Measurements from ENCODE around the gene SMARCAL1. TPM values are rescaled to one million over a fixed set of nuclear protein-coding genes. Genes with fewer than 3 reads are reported as not detected.
A peak's percentile ranks its signal among the peaks of the same experiment; 100 is the strongest.

The SMARCAL1 gene
- total and polyA plus RNA-seq, 2 experiments from 2014 or later, result 10.3 to 17.2 TPM

DNA sequence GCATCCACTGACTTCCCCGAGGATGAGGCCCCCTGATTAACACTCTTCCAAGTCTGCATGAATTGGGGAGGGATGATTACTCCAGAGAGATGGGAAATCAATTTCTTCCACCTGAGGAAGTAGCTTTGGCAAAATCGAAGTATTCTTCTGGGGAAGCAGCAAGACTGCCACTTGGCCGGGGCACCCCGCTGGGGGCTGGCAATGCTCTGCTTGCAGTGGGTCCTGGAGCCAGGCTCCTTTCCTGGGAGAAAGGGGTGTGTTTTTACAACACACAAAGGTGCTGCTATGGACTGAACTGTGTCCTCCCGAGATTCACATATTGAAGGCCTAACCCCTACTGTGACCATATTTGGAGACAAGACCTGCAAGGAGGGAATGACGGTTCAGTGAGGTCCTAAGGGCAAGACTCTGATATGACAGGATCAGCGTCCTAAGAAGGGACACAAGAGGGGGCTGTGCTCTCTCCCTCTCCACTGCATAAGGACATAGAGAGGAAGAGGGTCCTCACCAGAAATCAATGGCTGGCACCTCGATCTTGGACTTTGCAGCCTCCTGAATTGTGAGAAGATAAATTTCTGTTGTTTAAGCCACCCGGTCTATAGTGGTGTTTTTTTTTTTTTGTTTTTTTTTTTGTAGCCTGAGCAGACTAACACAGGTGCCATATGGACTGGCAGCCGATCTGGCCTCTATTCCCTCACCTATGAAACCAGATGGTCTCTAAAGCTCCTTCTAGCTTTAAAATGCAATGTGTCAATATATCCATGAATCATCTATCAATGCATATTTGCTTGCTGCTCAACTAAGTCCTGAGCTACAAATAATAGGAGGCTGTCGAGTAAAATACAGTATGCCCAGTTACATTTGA is 3.6 kb upstream of the SMARCAL1 start:
- peaks cover 12% of the 10 kb centered on the region for H3K27me3 Mint-ChIP-seq (ENCODE audit: insufficient read depth, low read depth, poor library complexity)
- ATAC-seq, result peak; percentile 8; the same call in 2 of the 3 replicates

More for the DNA sequence above, 3.6 kb upstream of the SMARCAL1 start:
- Mint-ChIP-seq H3K27ac (0 out of 2 replicates have a peak overlapping the region, but pooled peaks have one; percentile 4), H3K4me3 (no peak overlapping the region), H3K4me1 (peaks cover 33% of the 10 kb centered on the region), H3K9me3 (no peaks in the 10 kb centered on the region), H3K36me3 (ENCODE audit: low read depth) (no peaks in the 10 kb centered on the region)
- H3K79me2 ChIP-seq (replicated peaks; ENCODE audit: insufficient read depth), result no peaks in the 10 kb centered on the region
- peaks cover 26% of the 10 kb centered on the region for H3K4me1 ChIP-seq (ENCODE audit: insufficient read depth)
- DNase-seq (ENCODE audit: low spot score), result peak; percentile 56
- H3K36me3 ChIP-seq (ENCODE audit: insufficient read depth), result no peaks in the 10 kb centered on the region
- H3K27ac ChIP-seq (ENCODE audit: low read depth), result 0 out of 2 replicates have a peak overlapping the region, but pooled peaks have one; percentile 10
- H2AFZ ChIP-seq, result peak overlapping the region; percentile 91
- H3K4me2 ChIP-seq, result no peak overlapping the region
- H3K27me3 ChIP-seq (ENCODE audit: insufficient read depth), result no peaks in the 10 kb centered on the region; the same call in 1 of the 2 replicates
- TF ChIP-seq CTCF (conservative IDR thresholded peaks at IDR 0.05; ENCODE audit: low read depth in 2 of 2) (peak; percentile 37 to 68), ZNF114 (CRISPR knock-in tag; IDR thresholded peaks at IDR 0.05) (no peak)
- TF ChIP-seq, protein P1, sequence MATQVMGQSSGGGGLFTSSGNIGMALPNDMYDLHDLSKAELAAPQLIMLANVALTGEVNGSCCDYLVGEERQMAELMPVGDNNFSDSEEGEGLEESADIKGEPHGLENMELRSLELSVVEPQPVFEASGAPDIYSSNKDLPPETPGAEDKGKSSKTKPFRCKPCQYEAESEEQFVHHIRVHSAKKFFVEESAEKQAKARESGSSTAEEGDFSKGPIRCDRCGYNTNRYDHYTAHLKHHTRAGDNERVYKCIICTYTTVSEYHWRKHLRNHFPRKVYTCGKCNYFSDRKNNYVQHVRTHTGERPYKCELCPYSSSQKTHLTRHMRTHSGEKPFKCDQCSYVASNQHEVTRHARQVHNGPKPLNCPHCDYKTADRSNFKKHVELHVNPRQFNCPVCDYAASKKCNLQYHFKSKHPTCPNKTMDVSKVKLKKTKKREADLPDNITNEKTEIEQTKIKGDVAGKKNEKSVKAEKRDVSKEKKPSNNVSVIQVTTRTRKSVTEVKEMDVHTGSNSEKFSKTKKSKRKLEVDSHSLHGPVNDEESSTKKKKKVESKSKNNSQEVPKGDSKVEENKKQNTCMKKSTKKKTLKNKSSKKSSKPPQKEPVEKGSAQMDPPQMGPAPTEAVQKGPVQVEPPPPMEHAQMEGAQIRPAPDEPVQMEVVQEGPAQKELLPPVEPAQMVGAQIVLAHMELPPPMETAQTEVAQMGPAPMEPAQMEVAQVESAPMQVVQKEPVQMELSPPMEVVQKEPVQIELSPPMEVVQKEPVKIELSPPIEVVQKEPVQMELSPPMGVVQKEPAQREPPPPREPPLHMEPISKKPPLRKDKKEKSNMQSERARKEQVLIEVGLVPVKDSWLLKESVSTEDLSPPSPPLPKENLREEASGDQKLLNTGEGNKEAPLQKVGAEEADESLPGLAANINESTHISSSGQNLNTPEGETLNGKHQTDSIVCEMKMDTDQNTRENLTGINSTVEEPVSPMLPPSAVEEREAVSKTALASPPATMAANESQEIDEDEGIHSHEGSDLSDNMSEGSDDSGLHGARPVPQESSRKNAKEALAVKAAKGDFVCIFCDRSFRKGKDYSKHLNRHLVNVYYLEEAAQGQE (IDR thresholded peaks at IDR 0.05; ENCODE audit: unreplicated experiment), result no peak
- no peaks in the 10 kb centered on the region for H3F3A ChIP-seq (replicated peaks; ENCODE audit: low read depth)
- no peaks in the 10 kb centered on the region for H3K9me2 ChIP-seq (ENCODE audit: insufficient read depth)
- H4K20me1 ChIP-seq (replicated peaks; ENCODE audit: insufficient read depth), result no peaks in the 10 kb centered on the region
- no peak overlapping the region for H3K4me3 ChIP-seq

Data from GM23338 (cell line).